ENCODE data around the gene HES5.

HES5 gene

GRCh38 chr1:2528966-2529783 lies 888 bp downstream of the HES5 start:
- Histone ChIP-seq H3K4me3 (IDR thresholded peaks at IDR 0.05; ENCODE audit: insufficient read depth, low read depth, low read length) (no peak overlapping the region), H4K20me1 (ENCODE audit: insufficient read depth) (no peaks in the 10 kb centered on the region), H3K27ac (no peak overlapping the region), H3K36me3 (ENCODE audit: insufficient read depth) (no peaks in the 10 kb centered on the region), H3K79me2 (ENCODE audit: insufficient read depth, low read depth) (peaks cover 18% of the 10 kb centered on the region), H3K9ac (no peak overlapping the region), H2AFZ (ENCODE audit: low read depth) (no peak overlapping the region), H3K4me1 (ENCODE audit: low read depth, poor library complexity, severe bottlenecking) (peaks cover 21% of the 10 kb centered on the region), H3K27me3 (ENCODE audit: insufficient read depth, low read depth) (peaks cover 67% of the 10 kb centered on the region), H3K4me2 (no peak overlapping the region)
- TF ChIP-seq CTCF (conservative IDR thresholded peaks at IDR 0.05; ENCODE audit: low read depth, low read length): no peak

GRCh38 chr1:2528611-2528965 lies 1.5 kb downstream of the HES5 start:
- Histone ChIP-seq H3K79me2 (ENCODE audit: insufficient read depth, low read depth) (peaks cover 23% of the 10 kb centered on the region), H3K27me3 (ENCODE audit: insufficient read depth, low read depth) (peaks cover 61% of the 10 kb centered on the region), H3K4me3 (IDR thresholded peaks at IDR 0.05; ENCODE audit: insufficient read depth, low read depth, low read length) (no peak overlapping the region), H4K20me1 (ENCODE audit: insufficient read depth) (no peaks in the 10 kb centered on the region), H3K27ac (no peak overlapping the region), H2AFZ (ENCODE audit: low read depth) (no peak overlapping the region), H3K9ac (no peak overlapping the region), H3K4me1 (ENCODE audit: low read depth, poor library complexity, severe bottlenecking) (peaks cover 22% of the 10 kb centered on the region), H3K36me3 (ENCODE audit: insufficient read depth) (no peaks in the 10 kb centered on the region), H3K4me2 (no peak overlapping the region)
- no peak for TF ChIP-seq CTCF (conservative IDR thresholded peaks at IDR 0.05; ENCODE audit: low read depth, low read length)

GRCh38 chr1:2528016-2528415 lies 2.0 kb downstream of the HES5 start:
- H3K36me3 ChIP-seq (ENCODE audit: insufficient read depth): no peaks in the 10 kb centered on the region
- H3K9ac ChIP-seq: no peak overlapping the region
- H2AFZ ChIP-seq (ENCODE audit: low read depth): no peak overlapping the region
- H3K4me2 ChIP-seq: no peak overlapping the region
- peaks cover 22% of the 10 kb centered on the region for H3K4me1 ChIP-seq (ENCODE audit: low read depth, poor library complexity, severe bottlenecking)
- H3K27ac ChIP-seq: no peak overlapping the region
- TF ChIP-seq CTCF (conservative IDR thresholded peaks at IDR 0.05; ENCODE audit: low read depth, low read length): no peak
- no peaks in the 10 kb centered on the region for H4K20me1 ChIP-seq (ENCODE audit: insufficient read depth)
- peaks cover 29% of the 10 kb centered on the region for H3K79me2 ChIP-seq (ENCODE audit: insufficient read depth, low read depth)
- no peak overlapping the region for H3K4me3 ChIP-seq (IDR thresholded peaks at IDR 0.05; ENCODE audit: insufficient read depth, low read depth, low read length)
- peaks cover 55% of the 10 kb centered on the region for H3K27me3 ChIP-seq (ENCODE audit: insufficient read depth, low read depth)

- Histone ChIP-seq H3K9ac (no peak overlapping the region), H3K4me1 (ENCODE audit: low read depth, poor library complexity, severe bottlenecking) (peaks cover 22% of the 10 kb centered on the region), H3K27me3 (ENCODE audit: insufficient read depth, low read depth) (peaks cover 50% of the 10 kb centered on the region), H4K20me1 (ENCODE audit: insufficient read depth) (no peaks in the 10 kb centered on the region), H2AFZ (ENCODE audit: low read depth) (no peak overlapping the region), H3K27ac (no peak overlapping the region), H3K36me3 (ENCODE audit: insufficient read depth) (no peaks in the 10 kb centered on the region), H3K79me2 (ENCODE audit: insufficient read depth, low read depth) (peaks cover 34% of the 10 kb centered on the region), H3K4me3 (IDR thresholded peaks at IDR 0.05; ENCODE audit: insufficient read depth, low read depth, low read length) (no peak overlapping the region), H3K4me2 (no peak overlapping the region)
- no peak for TF ChIP-seq CTCF (conservative IDR thresholded peaks at IDR 0.05; ENCODE audit: low read depth, low read length)
Observed at GRCh38 chr1:2527556-2527860, 2.6 kb downstream of the HES5 start.

Measured in KMS-11 (cell line).